IMR-90 (cell line): Measurements from ENCODE around the gene RUFY4. TPM values are rescaled to one million over a fixed set of nuclear protein-coding genes. Genes with fewer than 3 reads are reported as not detected.

ENCODE experiments used
- ATAC-seq: fragments of 200-7000 bp; cut with Tn5 transposase; 2 replicates; pipeline ENCODE4 v1.9.1; 2020; ENCODE audit warnings: low read depth, mild to moderate bottlenecking, moderate library complexity
- BruUV-seq: library from RNA; stranded (reverse); fragments of 400-500 nt; replicated peaks from 2 replicates; lab custom pipeline; 2021; lab: Mats Ljungman, UMichigan
- CTCF ChIA-PET: fragments of 300-600 bp; formaldehyde crosslinking; extraction: SDS; loops from one replicate; lab custom pipeline; 2021; ENCODE audit warnings: antibody characterized with exemption; lab: Yijun Ruan, JAX
- POLR2A ChIA-PET: fragments of 300-600 bp; sonication (Branson Sonifier 250); formaldehyde crosslinking; loops from one replicate; lab custom pipeline; 2022; ENCODE audit warnings: antibody characterized with exemption; ENCODE audit not compliant: unreplicated experiment; lab: Charles Lee
- DNase-seq: peaks from one replicate; pipeline ENCODE4 v3.0.0; 2013
- H2AFZ ChIP-seq: replicated peaks from 2 replicates; pipeline ENCODE3; 2013; ENCODE audit warnings: low read length, mild to moderate bottlenecking; ENCODE audit not compliant: poor library complexity
- H2AK5ac ChIP-seq: 2 replicates; pipeline ENCODE4 v1.6.1; 2013; ENCODE audit warnings: low read depth, low read length, inconsistent platforms
- H2AK9ac ChIP-seq: replicated peaks from 2 replicates; pipeline ENCODE3; 2013; ENCODE audit warnings: mild to moderate bottlenecking, low read depth, low read length, moderate library complexity; ENCODE audit not compliant: poor library complexity
- H2BK120ac ChIP-seq: 2 replicates; pipeline ENCODE4 v1.6.1; 2013; ENCODE audit warnings: low read depth, low read length, inconsistent platforms
- H2BK15ac ChIP-seq: 3 replicates; pipeline ENCODE4 v1.6.1; 2013; ENCODE audit warnings: low read depth, low read length, inconsistent platforms
- H2BK20ac ChIP-seq: 2 replicates; pipeline ENCODE4 v1.6.1; 2013; ENCODE audit warnings: low read depth, mild to moderate bottlenecking, inconsistent platforms, low read length, moderate library complexity
- H2BK5ac ChIP-seq: 2 replicates; pipeline ENCODE4 v1.6.1; 2013; ENCODE audit warnings: mild to moderate bottlenecking, low read depth, low read length, inconsistent platforms; ENCODE audit not compliant: poor library complexity, severe bottlenecking
- H3K14ac ChIP-seq: replicated peaks from 2 replicates; pipeline ENCODE4 v1.6.1; 2013; ENCODE audit warnings: low read depth, low read length, inconsistent platforms
- H3K18ac ChIP-seq: 2 replicates; pipeline ENCODE4 v1.6.1; 2013; ENCODE audit warnings: low read depth, low read length, control low read depth
- H3K23ac ChIP-seq: 2 replicates; pipeline ENCODE4 v1.6.1; 2013; ENCODE audit warnings: low read depth, low read length, inconsistent platforms
- H3K27ac ChIP-seq: 2 replicates; pipeline ENCODE4 v1.5.1; 2013; ENCODE audit warnings: mild to moderate bottlenecking, control low read depth, low read length; ENCODE audit not compliant: insufficient read depth
- H3K27me3 ChIP-seq: 2 replicates; pipeline ENCODE4 v1.6.1; 2013; ENCODE audit warnings: low read length; ENCODE audit not compliant: control insufficient read depth, insufficient read depth
- H3K36me3 ChIP-seq: 2 replicates; pipeline ENCODE4 v1.6.1; 2013; ENCODE audit warnings: low read length, mixed read lengths; ENCODE audit not compliant: control insufficient read depth, insufficient read depth
- H3K4ac ChIP-seq: 2 replicates; pipeline ENCODE4 v1.6.1; 2013; ENCODE audit warnings: low read depth, low read length, inconsistent platforms
- H3K4me1 ChIP-seq: 2 replicates; pipeline ENCODE4 v1.6.1; 2013; ENCODE audit warnings: low read length, mixed read lengths; ENCODE audit not compliant: control insufficient read depth, insufficient read depth
- H3K4me2 ChIP-seq: 2 replicates; pipeline ENCODE4 v1.6.1; 2013; ENCODE audit warnings: low read depth, mild to moderate bottlenecking, control low read depth, low read length, moderate library complexity
- H3K4me3 ChIP-seq: 2 replicates; pipeline ENCODE4 v1.5.1; 2013; ENCODE audit warnings: low read depth, mild to moderate bottlenecking, control low read depth, low read length, moderate library complexity; ENCODE audit not compliant: insufficient read depth
- H3K56ac ChIP-seq: 2 replicates; pipeline ENCODE4 v1.6.1; 2013; ENCODE audit warnings: low read length, inconsistent platforms; ENCODE audit not compliant: insufficient read depth; ENCODE audit errors: extremely low read depth
- H3K79me1 ChIP-seq, 2 experiments: 2 replicates each; pipeline ENCODE4 v1.6.1; 2013; ENCODE audit warnings: low read length in 2 of 2, inconsistent platforms in 1 of 2, low read depth in 1 of 2
- H3K9ac ChIP-seq: 2 replicates; pipeline ENCODE4 v1.6.1; 2013; ENCODE audit warnings: low read depth, low read length, control low read depth
- H3K9me1 ChIP-seq: 2 replicates; pipeline ENCODE4 v1.6.1; 2013; ENCODE audit warnings: low read length, inconsistent platforms; ENCODE audit not compliant: insufficient read depth
- H3K9me3 ChIP-seq: 2 replicates; pipeline ENCODE4 v1.6.1; 2013; ENCODE audit warnings: low read length; ENCODE audit not compliant: control insufficient read depth, insufficient read depth
- H4K20me1 ChIP-seq: 2 replicates; pipeline ENCODE4 v1.6.1; 2013; ENCODE audit warnings: low read length, inconsistent platforms; ENCODE audit not compliant: insufficient read depth
- H4K5ac ChIP-seq: 2 replicates; pipeline ENCODE4 v1.6.1; 2013; ENCODE audit warnings: mild to moderate bottlenecking, low read depth, low read length, control low read depth
- H4K8ac ChIP-seq, 2 experiments: 2 replicates each; pipeline ENCODE4 v1.6.1; 2013; ENCODE audit warnings: low read depth in 2 of 2, low read length in 2 of 2, control low read depth in 1 of 2, inconsistent platforms in 1 of 2
- H4K91ac ChIP-seq: 2 replicates; pipeline ENCODE4 v1.6.1; 2013; ENCODE audit warnings: low read depth, low read length, inconsistent platforms; ENCODE audit not compliant: insufficient read depth
- MXI1 ChIP-seq: IDR thresholded peaks from 2 replicates; pipeline ENCODE4 v1.6.1; 2012; ENCODE audit warnings: low read depth, mild to moderate bottlenecking, low read length, moderate library complexity, borderline replicate concordance
- WGBS, 2 experiments: methylation state at CpG; one replicate each; pipeline versions ENCODE4 v1.1.5 to v1.1.7; 2013; ENCODE audit warnings: missing lambda C conversion rate in 2 of 2; ENCODE audit not compliant: insufficient read length in 1 of 2; ENCODE audit errors: extremely low coverage in 2 of 2; 5-methylcytosine and 5-hydroxymethylcytosine counted together
- dilution Hi-C: fragments of 300-500 bp; cut with HindIII; formaldehyde crosslinking; loops from one replicate; pipeline ENCODE4 v1.14.3; 2018; ENCODE audit warnings: low sequenced_read_pairs; ENCODE audit not compliant: unreplicated experiment
- in situ Hi-C: fragments of 300-500 bp; cut with MboI; formaldehyde crosslinking; loops from 3 replicates; pipeline ENCODE4 v1.14.3; 2019; ENCODE audit warnings: low sequenced_read_pairs, inconsistent platforms, mixed read lengths
- intact Hi-C: fragments of 100-400 bp; cut with micrococcal nuclease; formaldehyde crosslinking; loops from 2 replicates; pipeline ENCODE4 v1.10.0; 2022
- polyA plus RNA-seq, 3 experiments: library from polyadenylated mRNA; depleted of rRNA; stranded (reverse); fragments of >200 nt; gene quantifications; 2 replicates each; pipeline ENCODE4 v1.2.3, GENCODE V29; 2012; ENCODE audit warnings: low replicate concordance in 1 of 3
- total RNA-seq: library from RNA; depleted of rRNA; stranded (reverse); fragments of >200 nt; gene quantifications from 2 replicates; pipeline ENCODE4 v1.2.3, GENCODE V29; 2012

RUFY4 gene
- total and polyA plus RNA-seq, 2 of the 4 experiments (the other 2 are of a cell fraction), result not detected

DNA sequence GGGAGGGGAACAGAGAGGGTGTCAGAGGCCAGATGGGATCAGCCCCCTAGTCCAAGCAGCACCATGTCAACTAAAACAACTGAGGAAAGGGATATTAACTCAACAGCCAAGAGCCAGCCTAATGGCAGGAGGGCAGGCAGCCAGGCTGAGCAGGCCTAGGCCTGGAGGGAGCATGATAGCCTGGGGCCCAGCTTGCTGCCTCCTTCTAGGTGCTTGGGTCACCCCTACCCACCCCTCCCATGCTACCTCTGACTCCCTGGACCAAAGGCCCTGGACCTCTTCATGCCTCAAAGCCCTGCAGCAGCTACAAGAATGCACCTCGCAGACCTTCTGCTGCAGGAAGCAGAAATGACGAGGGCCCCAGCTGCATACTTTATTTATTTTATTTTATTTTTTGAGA, 44.2 kb upstream of the RUFY4 start:
- intact Hi-C loops, result no loop called here

More for the DNA sequence above, 44.2 kb upstream of the RUFY4 start:
- no peak overlapping the region for H2BK120ac ChIP-seq
- ATAC-seq (no peak), DNase-seq (no peak)
- no TSS peak for BruUV-seq
- dilution Hi-C loops, result no loop called here
- H4K8ac ChIP-seq, result no peak overlapping the region
- H3K27me3 ChIP-seq, result peaks cover 28% of the 10 kb centered on the region; the same call in 1 of the 2 replicates
- H3K36me3 ChIP-seq, result no peaks in the 10 kb centered on the region
- H3K79me1 ChIP-seq, result no peaks in the 10 kb centered on the region
- in situ Hi-C loops, result no loop called here
- H2BK15ac ChIP-seq, result no peak overlapping the region
- no peak overlapping the region for H2AK5ac ChIP-seq
- no peak overlapping the region for H3K4ac ChIP-seq
- H3K4me2 ChIP-seq, result no peak overlapping the region
- H4K91ac ChIP-seq, result no peak overlapping the region
- no peak overlapping the region for H3K4me3 ChIP-seq
- no peak overlapping the region for H3K56ac ChIP-seq
- TF ChIP-seq MXI1, result no peak
- H3K9ac ChIP-seq, result no peak overlapping the region
- H3K9me3 ChIP-seq, result no peaks in the 10 kb centered on the region
- H3K9me1 ChIP-seq, result no peaks in the 10 kb centered on the region; the same call in 1 of the 2 replicates
- H2AK9ac ChIP-seq, result no peak overlapping the region
- no peak overlapping the region for H3K27ac ChIP-seq
- H2BK20ac ChIP-seq, result no peak overlapping the region
- H3K23ac ChIP-seq, result no peak overlapping the region; the same call in 1 of the 2 replicates
- H3K18ac ChIP-seq, result no peak overlapping the region
- H2BK5ac ChIP-seq, result no peak overlapping the region
- WGBS, 2 experiments, result no CpG with 5 or more reads among the region's 2 CpGs
- H2AFZ ChIP-seq, result peak overlapping the region; percentile 1
- H4K20me1 ChIP-seq, result no peaks in the 10 kb centered on the region
- POLR2A ChIA-PET, result no interaction called here
- no peak overlapping the region for H3K14ac ChIP-seq
- peaks cover 1% of the 10 kb centered on the region; the same call in 1 of the 2 replicates for H3K4me1 ChIP-seq
- H4K5ac ChIP-seq, result no peak overlapping the region
- CTCF ChIA-PET, result no interaction called here
